ENCODE results near the gene STPG2.

DNA sequence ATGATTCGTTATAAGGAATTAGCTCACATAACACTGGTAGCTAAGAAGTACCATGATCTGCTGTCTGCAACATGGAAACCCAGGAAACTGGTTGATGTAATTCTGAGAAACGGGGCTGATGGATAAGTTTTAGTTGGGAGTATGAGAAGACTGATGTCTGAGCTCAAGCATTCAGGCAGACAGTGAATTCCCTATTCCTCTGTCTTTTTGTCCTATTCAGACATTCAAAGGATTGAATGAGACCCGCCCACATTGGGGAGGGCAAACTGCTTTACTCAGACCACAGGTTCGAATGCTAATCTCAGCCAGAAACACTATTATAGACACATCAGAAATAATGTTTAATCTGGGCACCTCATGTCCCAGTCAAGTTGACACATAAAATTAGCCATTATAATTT lies 515.5 kb downstream of the STPG2 start:
- no peak for TF ChIP-seq GATA2 (IDR thresholded peaks at IDR 0.05; ENCODE audit: low read depth, low read length)
- TF ChIP-seq GATA3 (IDR thresholded peaks at IDR 0.05; ENCODE audit: low read depth, low read length): no peak

Data from SH-SY5Y (cell line).